GM18907 (cell line): ENCODE measurements around the gene CUL9.

Source experiments
- ATAC-seq: cut with Tn5 transposase; IDR thresholded peaks from one replicate; pipeline ENCODE4 v1.9.1; 2021; ENCODE audit warnings: mild to moderate bottlenecking, moderate library complexity; ENCODE audit not compliant: unreplicated experiment

Gene CUL9

GRCh38 chr6:43254138-43254817 is 72.3 kb downstream of the CUL9 start:
- no peak for ATAC-seq

GRCh38 chr6:43254846-43255245 is 72.8 kb downstream of the CUL9 start:
- no peak for ATAC-seq

GRCh38 chr6:43255408-43256054 is 73.5 kb downstream of the CUL9 start:
- ATAC-seq: no peak

GRCh38 chr6:43256670-43257366 is 74.8 kb downstream of the CUL9 start:
- ATAC-seq: no peak

- ATAC-seq: no peak
Measured at GRCh38 chr6:43257367-43258145, 75.6 kb downstream of the CUL9 start.

- no peak for ATAC-seq
Measured at GRCh38 chr6:43258180-43258579, 76.2 kb downstream of the CUL9 start.

- ATAC-seq: no peak
Measured at GRCh38 chr6:43258807-43259686, 77.1 kb downstream of the CUL9 start.

- ATAC-seq: no peak
Measured at GRCh38 chr6:43260791-43261190, 78.8 kb downstream of the CUL9 start.

- no peak for ATAC-seq
Measured at GRCh38 chr6:43261198-43261597, 79.2 kb downstream of the CUL9 start.

- ATAC-seq: no peak
Measured at GRCh38 chr6:43262000-43262779, 80.2 kb downstream of the CUL9 start.

- peak; percentile 14 for ATAC-seq
Measured at GRCh38 chr6:43262780-43263313, 80.9 kb downstream of the CUL9 start.

GRCh38 chr6:43263314-43264178 is 81.5 kb downstream of the CUL9 start:
- ATAC-seq: peak; percentile 74

GRCh38 chr6:43264599-43265145 is 82.7 kb downstream of the CUL9 start:
- ATAC-seq: no peak

GRCh38 chr6:43265564-43265963 is 83.6 kb downstream of the CUL9 start:
- no peak for ATAC-seq

- no peak for ATAC-seq
Measured at GRCh38 chr6:43267619-43268354, 85.8 kb downstream of the CUL9 start.

GRCh38 chr6:43268355-43268700 is 86.3 kb downstream of the CUL9 start:
- ATAC-seq: no peak

- ATAC-seq: no peak
Measured at GRCh38 chr6:43268782-43269272, 86.8 kb downstream of the CUL9 start.
